NCI-H526 (cell line): ENCODE measurements around the gene CFTR.

ENCODE experiments used
- DNase-seq, 2 experiments: peaks; one replicate each; lab custom pipeline; 2025; lab: John Stamatoyannopoulos, UW

CFTR gene

DNA sequence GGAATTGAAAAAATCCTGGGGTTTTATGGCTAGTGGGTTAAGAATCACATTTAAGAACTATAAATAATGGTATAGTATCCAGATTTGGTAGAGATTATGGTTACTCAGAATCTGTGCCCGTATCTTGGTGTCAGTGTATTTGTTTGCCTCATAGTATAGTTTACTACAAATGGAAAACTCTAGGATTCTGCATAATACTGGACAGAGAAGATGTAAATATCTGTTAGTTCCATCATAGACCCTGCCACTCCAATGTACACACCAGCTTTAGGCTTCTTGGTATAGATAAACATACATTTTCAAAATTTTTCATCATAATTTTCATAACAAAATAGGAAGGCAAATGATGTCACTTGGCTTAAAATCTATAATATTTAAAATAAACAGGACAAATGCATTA is 108.1 kb downstream of the CFTR start:
- DNase-seq, result peak in 1 of 2 experiments; percentile 37

DNA sequence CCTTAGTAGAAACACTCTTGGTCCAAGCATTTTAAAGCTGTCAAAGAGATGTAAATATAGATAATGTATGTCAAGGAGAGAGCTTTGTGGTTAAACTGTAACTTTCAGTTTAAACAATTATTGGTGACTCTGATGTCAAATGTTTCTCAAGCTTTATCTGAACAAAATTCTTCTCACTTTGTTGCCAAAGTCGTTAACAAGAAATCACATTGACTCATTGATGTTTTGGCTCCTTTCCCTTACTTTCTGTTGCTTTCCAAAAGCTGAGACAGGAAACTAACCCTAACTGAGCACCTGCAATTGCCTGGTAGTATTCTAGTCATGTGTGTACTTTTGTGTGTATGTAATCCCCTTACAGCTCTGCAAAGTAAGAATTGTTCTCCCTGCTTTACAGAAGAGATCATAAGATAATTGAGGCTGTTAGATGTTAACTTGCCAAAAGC is 108.5 kb downstream of the CFTR start:
- peak; percentile 12 to 37 for DNase-seq

DNA sequence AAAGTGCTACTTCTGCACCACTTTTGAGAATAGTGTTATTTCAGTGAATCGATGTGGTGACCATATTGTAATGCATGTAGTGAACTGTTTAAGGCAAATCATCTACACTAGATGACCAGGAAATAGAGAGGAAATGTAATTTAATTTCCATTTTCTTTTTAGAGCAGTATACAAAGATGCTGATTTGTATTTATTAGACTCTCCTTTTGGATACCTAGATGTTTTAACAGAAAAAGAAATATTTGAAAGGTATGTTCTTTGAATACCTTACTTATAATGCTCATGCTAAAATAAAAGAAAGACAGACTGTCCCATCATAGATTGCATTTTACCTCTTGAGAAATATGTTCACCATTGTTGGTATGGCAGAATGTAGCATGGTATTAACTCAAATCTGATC is 110.4 kb downstream of the CFTR start:
- DNase-seq, result no peak

DNA sequence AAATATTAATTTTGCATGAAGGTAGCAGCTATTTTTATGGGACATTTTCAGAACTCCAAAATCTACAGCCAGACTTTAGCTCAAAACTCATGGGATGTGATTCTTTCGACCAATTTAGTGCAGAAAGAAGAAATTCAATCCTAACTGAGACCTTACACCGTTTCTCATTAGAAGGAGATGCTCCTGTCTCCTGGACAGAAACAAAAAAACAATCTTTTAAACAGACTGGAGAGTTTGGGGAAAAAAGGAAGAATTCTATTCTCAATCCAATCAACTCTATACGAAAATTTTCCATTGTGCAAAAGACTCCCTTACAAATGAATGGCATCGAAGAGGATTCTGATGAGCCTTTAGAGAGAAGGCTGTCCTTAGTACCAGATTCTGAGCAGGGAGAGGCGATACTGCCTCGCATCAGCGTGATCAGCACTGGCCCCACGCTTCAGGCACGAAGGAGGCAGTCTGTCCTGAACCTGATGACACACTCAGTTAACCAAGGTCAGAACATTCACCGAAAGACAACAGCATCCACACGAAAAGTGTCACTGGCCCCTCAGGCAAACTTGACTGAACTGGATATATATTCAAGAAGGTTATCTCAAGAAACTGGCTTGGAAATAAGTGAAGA is 112.3 kb downstream of the CFTR start:
- no peak for DNase-seq

DNA sequence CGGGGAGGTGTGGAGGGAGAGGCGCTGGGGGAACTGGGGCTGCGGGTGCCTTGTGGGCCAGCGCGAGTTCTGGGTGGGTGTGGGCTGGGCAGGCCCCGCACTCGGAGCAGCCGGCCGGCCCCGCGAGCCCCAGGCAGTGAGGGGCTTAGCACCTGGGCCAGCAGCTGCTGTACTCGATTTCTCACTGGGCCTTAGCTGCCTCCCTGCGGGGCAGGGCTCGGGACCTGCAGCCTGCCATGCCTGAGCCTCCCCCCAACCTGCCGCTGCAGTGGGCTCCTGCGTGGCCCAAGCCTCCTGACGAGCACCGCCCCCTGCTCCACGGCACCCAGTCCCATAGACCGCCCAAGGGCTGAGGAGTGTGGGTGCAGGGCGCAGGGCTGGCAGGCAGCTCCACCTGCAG is 116.3 kb downstream of the CFTR start:
- DNase-seq, result no peak

DNA sequence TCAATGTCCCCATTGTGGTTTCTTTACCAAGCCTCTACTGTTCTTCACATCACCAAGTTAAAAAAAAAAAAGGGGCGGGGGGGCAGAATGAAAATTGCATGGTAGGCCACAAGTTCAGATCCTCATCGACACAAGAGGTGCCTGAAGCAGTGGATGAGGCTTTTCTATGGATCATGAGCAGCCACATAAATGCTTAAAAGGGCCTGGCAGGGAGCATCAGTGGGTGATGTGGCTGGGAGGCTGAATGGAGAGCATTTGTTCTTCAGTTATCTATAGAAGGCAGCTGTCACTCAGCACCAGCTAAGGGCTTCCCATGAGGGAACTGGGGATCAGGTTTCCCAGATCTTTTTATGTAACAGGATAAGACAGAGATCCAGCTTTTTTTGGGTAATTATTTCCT is 117.9 kb downstream of the CFTR start:
- no peak for DNase-seq

DNA sequence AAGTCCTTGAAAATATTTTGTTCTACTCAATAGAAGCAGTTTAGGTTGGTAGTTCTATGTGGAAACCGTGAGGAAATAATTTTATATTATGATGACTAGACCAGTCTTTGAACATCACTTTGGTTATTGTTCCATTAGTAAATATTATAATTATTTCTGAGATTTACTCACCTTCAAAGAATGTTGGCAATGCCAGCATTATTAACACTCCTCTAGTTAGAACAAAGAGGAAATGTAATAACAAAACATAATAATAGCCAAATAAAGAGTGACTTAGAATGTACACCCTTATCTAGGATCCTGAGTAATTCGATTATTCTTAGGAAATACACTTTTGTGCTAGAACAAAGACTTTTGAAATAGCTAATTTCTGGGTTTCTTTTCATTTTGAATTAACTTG is 121.1 kb downstream of the CFTR start:
- DNase-seq, result no peak

DNA sequence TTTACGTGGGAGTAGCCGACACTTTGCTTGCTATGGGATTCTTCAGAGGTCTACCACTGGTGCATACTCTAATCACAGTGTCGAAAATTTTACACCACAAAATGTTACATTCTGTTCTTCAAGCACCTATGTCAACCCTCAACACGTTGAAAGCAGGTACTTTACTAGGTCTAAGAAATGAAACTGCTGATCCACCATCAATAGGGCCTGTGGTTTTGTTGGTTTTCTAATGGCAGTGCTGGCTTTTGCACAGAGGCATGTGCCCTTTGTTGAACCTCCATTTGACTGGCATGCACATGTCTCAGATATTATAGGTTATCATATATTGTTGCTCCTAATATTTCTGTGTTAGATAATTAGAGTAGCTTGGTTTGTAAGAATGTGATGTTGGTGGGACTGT is 123.8 kb downstream of the CFTR start:
- DNase-seq, result no peak

DNA sequence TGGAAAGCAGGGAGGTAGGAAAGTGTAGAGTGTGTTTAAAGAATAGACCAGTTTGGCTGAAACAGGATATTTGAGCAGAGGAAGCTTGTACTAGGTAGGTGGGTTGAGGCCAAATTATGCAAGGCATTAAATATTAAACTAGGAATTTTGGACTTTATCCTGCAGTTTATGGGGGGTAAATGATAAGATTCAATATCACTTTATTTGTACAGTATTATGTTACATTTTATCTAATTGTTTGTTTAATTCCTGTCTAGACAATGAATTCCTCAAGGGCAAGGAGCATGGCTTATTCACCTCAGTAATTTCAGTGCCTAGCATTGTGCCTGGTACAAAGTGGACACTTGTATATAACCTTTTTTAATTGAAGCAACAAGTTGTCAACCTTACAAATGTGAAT is 125.9 kb downstream of the CFTR start:
- no peak for DNase-seq

DNA sequence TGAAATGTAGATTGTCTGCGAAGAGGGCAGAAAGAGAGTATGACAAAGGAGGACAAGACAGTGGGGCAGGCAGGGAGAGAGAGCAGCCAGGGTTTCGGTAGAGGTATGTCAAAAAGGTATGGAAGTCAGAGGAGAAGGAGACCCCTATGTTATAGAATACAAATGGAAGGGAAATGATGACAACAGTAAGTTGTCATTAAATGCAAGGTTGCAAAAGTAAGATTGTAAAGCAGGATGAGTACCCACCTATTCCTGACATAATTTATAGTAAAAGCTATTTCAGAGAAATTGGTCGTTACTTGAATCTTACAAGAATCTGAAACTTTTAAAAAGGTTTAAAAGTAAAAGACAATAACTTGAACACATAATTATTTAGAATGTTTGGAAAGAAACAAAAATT is 126.3 kb downstream of the CFTR start:
- DNase-seq, result no peak

DNA sequence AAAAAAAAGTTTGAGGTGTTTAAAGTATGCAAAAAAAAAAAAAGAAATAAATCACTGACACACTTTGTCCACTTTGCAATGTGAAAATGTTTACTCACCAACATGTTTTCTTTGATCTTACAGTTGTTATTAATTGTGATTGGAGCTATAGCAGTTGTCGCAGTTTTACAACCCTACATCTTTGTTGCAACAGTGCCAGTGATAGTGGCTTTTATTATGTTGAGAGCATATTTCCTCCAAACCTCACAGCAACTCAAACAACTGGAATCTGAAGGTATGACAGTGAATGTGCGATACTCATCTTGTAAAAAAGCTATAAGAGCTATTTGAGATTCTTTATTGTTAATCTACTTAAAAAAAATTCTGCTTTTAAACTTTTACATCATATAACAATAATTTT is 130.6 kb downstream of the CFTR start:
- no peak for DNase-seq

DNA sequence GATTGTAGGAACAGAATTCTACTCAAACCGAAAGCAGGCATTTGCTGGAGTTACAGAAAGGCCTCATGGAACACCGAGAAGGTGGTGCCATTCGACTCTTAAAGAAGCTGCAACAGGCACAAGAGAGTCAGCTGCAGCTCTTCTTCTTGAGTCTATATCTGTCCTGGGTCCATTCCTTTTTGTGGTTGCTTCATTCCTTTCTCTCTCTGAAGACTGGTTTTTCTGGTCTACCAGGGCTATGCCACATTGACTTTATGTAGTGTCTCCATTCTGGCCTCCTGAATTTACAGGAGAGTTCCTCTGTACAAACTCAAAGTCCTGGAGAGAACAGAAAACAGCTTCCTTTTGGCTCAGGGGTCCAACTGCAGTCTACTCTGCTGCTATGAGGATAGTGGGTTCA is 132.8 kb downstream of the CFTR start:
- DNase-seq, result no peak

DNA sequence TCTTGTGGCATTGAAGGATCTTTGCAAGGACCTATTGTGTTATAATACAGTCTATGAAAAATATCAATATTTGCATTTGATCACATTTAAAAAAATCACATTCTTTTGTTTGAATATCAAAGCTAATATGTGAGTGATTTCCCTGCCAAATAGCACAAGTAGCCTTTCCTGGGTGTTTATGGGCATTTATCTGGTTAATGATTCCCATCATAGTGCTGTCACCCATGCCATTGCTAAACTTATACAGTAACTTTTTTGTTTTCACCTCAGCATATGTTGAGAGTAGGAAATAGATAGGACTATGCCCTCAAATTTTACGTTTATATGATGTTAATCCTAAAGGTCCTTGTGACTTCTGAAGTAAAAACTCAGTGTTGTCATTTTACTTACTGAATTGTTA is 136.9 kb downstream of the CFTR start:
- no peak for DNase-seq

DNA sequence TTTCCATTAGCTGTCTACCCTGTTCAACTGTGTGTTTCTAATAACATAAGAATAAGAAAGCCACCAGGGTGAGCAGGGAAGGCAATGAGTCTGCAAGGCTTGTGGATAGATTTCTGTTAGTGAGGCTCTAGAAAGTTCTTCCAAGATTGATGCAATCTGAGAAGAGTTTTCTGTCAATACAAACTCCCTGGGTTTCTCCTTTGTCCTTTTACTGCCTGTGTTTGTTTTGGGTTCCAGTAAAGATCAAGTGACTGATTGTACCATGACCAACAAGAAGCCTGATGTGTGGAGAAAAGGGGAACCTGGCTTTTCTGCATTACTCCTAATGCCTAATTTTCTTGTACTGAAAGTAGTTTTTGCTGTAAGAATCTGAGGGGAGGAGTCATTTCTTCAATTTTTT is 139.9 kb downstream of the CFTR start:
- DNase-seq, result no peak

DNA sequence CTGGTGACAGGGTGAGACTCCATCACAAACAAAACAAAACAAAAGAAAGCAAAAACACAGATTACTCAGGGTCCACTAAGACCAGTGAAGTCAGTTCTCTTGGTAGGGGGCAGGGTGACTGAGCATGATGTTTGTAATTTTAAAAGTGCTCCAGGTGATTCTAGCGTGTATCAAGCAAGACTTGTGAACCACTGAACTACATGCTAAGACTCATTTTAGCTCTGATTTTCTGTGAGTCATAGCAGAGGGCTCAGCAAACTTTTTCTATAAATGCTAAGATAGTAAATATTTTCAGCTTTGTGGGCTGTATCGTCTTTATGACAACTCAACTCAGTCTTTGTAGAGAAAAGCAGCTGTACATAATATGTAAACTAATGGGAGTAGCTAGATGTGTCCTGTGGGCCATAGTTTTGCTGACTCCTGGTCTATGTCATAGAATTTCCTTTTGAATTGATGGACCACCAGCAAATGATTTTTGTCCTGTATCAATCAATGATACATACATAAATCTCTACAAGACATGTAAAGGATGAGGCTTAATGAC is 141.3 kb downstream of the CFTR start:
- no peak for DNase-seq

DNA sequence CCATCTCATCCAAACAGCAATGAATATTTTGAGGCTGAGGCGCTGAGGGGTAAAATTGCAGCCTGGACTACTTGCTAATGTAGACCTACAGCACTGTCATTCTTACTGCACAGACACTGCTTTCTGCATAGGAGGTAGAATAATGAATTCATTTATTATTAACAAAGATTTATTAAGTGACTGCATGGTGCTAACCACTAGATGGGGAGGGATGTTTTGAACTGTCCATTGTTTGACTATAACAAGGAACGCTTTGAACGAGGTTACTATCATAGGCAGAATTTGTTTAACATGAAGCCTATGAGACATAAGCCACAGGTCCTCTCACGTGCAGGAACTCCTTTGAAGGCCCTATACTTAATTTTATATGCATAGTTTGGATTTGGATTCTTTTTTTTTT is 143.8 kb downstream of the CFTR start:
- DNase-seq, result no peak

DNA sequence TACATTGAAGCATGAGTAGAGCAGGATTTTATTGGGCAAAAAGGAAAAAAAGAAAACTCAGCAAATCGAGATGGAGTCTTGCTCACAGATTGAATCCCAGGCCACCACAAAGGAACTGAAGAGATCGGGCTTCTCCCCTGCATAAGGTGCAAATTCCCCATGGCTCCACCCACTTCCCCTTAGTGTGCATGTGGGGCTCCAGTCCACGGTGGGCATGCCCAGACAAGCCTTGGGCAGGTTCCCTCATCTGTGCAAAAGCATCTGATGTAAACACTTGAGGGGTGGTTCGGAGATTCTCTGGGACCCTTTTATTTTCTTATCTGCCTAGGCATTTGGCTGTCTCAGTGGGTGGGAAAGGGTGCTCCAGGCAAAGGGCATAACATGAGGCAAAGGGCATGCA is 150.7 kb downstream of the CFTR start:
- DNase-seq, result no peak

DNA sequence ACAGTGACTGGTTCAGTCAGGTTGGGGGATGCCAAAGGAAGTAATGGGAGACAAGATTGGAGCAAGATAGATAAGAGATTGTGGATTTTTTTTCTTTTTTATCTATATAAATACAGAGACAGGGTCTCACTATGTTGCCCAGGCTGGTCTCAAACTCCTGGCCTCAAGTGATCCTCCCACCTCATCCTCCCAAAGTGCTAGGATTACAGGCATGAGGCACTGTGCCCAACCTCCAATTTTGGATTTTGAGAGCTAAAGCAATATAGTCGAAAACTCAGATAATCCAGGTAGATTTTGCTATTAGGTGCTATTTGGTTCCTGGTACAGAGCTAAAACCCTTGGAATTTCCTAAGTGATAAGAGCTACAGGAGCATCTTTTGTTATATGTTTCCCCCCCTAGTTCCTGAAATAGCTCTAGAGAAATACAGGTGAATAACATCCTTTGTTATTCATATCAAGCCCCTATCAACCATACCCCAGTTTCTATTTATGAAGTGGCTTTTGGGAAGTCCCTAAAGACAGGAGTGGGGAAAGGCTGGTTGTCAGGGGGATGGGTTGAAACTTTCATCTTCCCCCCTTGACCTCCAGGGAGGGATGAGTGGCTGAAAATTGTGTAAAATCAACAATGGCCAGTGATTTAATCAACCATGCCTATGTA is 151.2 kb downstream of the CFTR start:
- DNase-seq, result no peak

DNA sequence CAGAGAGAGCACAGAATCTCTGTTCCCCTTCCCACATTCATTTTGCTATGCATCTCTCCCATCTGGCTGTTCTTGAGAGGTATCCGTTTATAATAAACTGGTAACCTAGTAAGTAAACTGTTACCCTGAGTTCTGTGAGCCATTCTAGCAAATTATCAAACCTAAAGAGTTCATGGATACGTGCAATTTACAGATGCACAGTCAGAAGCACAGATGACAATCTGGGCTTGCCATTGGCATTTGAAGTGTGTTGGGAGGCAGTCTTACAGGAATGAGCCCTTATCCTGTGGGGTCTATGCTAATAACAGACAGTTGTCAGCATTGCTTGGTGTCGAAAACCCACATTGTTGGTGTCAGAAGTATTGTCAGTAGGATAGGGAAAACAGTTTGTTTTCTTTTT is 151.8 kb downstream of the CFTR start:
- no peak for DNase-seq

DNA sequence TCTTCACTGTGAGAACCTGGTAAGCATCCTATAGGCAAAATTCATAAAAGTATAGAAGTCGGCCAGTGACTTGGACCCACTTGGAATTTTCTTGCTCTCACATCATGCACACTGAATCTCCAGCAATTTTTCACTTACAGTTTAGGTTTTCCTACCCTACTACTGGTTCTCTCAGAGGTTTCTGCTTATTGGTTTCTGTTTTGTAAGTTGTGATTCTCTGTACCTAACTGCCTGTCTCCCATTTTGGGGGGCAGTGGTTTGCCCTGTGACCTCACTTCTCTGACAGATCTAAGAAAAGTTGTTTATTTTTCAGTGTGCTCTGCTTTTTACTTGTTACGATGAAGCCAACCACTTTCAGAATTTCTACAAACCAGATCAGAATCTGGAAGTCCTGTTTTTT is 158.1 kb downstream of the CFTR start:
- DNase-seq, result no peak

DNA sequence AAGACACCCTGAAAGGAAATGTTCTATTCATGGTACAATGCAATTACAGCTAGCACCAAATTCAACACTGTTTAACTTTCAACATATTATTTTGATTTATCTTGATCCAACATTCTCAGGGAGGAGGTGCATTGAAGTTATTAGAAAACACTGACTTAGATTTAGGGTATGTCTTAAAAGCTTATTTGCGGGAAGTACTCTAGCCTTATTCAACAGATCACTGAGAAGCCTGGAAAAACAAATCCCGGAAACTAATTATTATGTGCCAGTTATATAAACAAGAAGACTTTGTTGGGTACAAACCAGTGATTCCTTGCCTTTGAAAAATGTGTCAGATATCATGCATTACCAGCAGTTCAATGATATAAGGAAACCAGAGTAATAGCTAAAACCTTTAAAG is 160.1 kb downstream of the CFTR start:
- DNase-seq, result no peak

DNA sequence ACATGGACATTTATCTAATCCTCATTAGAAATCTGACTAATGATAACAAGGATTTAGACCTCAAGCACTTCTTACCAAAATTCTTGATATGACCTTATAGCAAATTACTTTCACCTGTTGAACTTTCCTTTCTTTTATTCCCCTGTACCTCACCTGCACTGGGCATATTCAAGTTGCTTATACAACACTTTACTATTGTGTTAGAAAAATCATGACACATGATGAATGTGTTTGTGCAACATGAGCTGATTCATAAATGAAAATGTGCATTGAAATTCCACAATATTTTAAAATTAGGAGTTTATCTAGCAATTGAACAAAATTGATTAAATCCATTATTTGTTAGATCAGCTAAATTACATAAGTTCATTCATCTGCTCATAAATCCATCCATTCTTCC is 160.6 kb downstream of the CFTR start:
- no peak for DNase-seq

DNA sequence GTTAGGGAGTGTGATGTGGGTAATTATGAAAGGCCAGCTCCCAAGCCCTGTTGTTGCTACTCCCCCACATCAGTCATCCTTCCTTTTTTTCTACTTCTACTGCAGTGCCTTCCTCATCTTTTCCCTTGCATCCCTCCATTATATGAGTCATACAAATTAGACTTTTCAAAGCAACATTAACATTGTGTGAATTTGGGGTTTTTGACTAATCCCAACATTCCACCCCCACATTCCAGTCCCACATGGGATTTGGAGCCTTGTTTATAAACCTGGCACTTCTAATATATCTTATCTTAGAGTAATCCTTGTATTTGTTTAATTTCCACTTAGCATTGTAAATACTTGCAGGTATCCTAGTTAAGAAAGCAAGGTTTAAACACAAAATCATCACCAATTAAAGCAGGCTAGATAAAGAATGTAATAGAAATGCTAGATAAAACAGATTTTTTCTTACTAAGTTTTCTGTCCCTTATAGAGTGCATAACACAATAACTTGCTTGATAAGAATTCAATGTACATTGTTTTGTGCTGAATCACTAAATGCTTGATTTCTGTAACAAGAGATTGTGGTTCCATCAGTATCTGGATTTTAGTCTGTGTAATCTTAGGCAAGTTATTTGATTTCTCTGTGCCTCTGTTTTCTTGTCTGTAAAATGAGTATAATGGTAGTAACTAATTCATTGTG is 165.8 kb downstream of the CFTR start:
- DNase-seq, result no peak
